EL (cell line): ENCODE results near the gene ANKS1B.
A peak's percentile ranks its signal among the peaks of the same experiment; 100 is the strongest.

Experiments used
- DNase-seq: peaks from one replicate; pipeline ENCODE4 v3.0.0-alpha.2; 2016

Gene ANKS1B

GRCh38 chr12:99552022-99552421, 432.7 kb downstream of the ANKS1B start:
- DNase-seq: no peak

GRCh38 chr12:99549651-99550050, 435.1 kb downstream of the ANKS1B start:
- no peak for DNase-seq

GRCh38 chr12:99549196-99549595, 435.5 kb downstream of the ANKS1B start:
- DNase-seq: no peak

GRCh38 chr12:99544457-99544856, 440.3 kb downstream of the ANKS1B start:
- no peak for DNase-seq

- DNase-seq: peak; percentile 61
These were observed 454.8 kb downstream of the ANKS1B start for GRCh38 chr12:99529966-99530365.

DNA sequence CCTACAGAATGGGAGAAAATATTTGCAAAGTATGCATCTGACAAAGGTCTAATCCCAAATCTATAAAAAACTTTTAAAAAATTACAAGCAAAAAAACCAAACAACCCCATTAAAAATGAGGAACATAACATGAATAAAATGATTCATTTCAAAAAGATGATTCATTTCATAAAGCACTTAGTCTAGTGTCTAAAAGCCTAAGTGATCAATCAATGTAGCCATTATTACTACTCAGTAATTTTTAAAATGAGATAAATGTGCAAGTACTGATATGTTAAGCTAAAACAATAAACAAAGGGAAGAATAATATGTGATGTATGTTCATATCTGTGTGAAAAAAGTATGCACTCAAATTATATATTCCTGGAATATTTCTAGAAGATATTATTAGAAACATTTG, 456.3 kb downstream of the ANKS1B start:
- no peak for DNase-seq

DNA sequence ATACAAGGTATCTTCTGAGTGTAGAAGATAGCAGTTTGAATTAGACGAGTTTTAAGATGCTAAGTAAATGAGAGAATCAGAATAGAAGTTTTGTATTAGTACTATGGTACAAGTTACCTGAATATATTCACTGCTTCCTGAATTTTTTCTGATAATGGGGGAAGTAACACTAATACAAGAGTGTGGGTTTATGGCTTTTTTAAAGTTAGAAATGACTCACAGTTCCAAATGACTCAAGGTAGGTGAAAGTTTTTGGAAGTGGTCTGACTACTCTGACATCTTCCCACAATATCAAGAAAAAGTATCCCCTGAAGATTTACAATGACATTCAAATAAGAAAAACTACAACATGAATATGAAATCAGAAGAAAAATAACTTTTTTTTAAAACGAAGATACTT, 460.9 kb downstream of the ANKS1B start:
- DNase-seq: no peak

DNA sequence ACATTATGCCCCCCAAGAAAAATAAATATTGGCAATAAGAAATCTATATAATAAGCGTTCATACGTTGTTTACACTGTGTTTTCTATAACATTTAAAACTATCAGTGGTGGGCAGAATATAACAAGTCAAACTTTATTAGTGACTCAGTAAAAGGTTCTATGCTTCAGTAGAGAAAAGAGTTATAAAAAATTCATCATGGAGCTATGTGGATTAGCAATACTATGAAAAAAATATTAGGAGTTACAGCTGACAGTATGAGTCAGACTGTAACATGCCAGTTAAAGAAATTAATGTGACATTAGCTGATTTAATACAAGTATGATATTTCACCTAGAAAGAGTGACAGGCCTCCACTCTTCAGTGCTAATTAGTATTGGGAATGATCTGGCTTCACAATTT, 462.3 kb downstream of the ANKS1B start:
- no peak for DNase-seq

DNA sequence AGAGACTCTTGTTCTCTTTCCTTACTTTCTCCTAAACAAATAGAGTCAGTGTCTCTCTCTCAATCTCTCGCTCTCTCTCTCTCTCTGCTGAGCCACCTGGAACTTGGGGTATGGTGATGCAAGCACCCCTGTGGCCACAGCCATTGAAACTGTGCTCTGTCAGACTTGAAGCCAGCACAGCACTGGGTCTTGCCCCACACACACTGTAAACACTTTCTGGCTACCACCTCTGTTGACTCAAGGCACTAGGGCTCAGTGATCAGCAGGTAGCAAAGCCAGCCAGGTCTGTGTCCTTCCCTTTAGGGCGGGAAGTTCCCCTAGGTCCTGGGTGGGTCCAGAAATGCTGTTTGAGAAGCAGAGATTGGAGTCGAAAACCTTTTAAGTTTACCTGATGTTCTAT, 463.1 kb downstream of the ANKS1B start:
- no peak for DNase-seq

- no peak for DNase-seq
These were observed 471.7 kb downstream of the ANKS1B start for GRCh38 chr12:99513066-99513465.

GRCh38 chr12:99505805-99506204, 478.9 kb downstream of the ANKS1B start:
- no peak for DNase-seq

GRCh38 chr12:99498756-99499155, 486.0 kb downstream of the ANKS1B start:
- peak; percentile 88 for DNase-seq

GRCh38 chr12:99495799-99496198, 488.9 kb downstream of the ANKS1B start:
- no peak for DNase-seq

GRCh38 chr12:99493197-99493596, 491.5 kb downstream of the ANKS1B start:
- DNase-seq: no peak

- DNase-seq: no peak
These were observed 498.5 kb downstream of the ANKS1B start for GRCh38 chr12:99486277-99486676.

DNA sequence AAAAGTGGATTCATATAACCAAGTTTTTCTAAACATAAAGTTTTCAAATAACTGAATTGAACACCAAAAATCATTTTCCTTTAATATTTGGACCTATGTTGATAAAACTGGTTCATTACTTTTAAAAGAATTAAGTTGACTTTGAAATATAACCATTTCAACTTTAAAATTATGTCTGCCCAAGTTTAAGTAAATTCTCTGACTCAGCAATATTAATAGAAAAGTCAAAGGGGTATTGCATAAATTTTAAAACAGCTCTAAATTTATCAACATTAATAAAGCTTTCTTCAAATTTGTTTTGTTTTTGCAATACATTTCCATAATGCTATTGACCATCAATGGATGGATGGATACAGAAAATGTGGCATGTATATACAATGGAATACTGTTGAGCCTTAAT, 505.6 kb downstream of the ANKS1B start:
- no peak for DNase-seq

DNA sequence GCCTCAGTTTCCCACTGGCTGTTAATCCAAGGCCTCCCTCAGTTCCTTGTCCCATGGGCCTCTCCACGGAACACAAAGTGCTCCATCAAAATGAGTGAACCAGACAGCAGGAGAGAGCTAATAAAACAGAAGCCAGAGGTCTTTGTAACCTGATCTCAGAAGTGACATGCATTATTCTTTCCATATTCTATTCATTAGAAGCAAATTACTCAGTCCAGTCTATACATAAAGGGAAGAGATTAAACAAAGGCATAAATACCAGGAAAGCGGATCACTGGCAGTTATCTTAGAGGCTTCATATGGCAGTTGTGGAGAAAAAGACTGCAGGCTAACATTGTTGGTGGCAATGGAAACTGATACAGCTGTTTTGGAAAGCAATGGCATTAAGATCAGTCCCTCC, 507.8 kb downstream of the ANKS1B start:
- DNase-seq: no peak

- peak; percentile 92 for DNase-seq
These were observed 529.2 kb downstream of the ANKS1B start for GRCh38 chr12:99455350-99456035.

GRCh38 chr12:99454539-99455172, 530.1 kb downstream of the ANKS1B start:
- DNase-seq: no peak

- no peak for DNase-seq
These were observed 530.7 kb downstream of the ANKS1B start for GRCh38 chr12:99453836-99454538.

- DNase-seq: no peak
These were observed 534.6 kb downstream of the ANKS1B start for GRCh38 chr12:99450036-99450630.

- DNase-seq: peak; percentile 11
These were observed 539.8 kb downstream of the ANKS1B start for GRCh38 chr12:99444859-99445316.

DNA sequence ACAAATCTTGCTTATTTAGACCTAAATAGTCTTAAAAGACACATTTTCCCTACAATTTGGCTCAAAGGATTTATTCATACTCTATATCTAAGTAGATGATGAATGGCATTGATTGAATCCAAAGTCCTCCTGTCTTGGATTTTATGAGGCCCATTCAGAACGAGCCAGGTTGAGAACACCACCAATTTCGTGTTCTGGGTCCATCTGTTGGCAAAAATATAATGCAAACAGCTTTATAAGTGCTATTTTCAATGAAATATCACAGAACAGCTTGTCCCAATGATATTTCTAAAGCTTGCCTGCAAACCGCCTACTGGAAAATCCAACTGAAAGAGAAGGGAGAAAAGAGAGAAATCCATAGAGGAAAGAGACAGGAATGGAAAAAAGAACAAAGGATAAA, 542.0 kb downstream of the ANKS1B start:
- DNase-seq: no peak

GRCh38 chr12:99439399-99439798, 545.3 kb downstream of the ANKS1B start:
- no peak for DNase-seq
